NCI-H2227 treated with DMSO at 0.1 percent for 48 hours (cell line): ENCODE data around the gene RASSF3.
"Not testable (repeated sequence)": the region's sequence is repeated elsewhere in the genome, so short reads cannot be mapped to it uniquely, and the experiment has no call there.

Experiments
- DNase-seq: peaks from one replicate; lab custom pipeline; 2025; lab: John Stamatoyannopoulos, UW

Gene RASSF3, protein sequence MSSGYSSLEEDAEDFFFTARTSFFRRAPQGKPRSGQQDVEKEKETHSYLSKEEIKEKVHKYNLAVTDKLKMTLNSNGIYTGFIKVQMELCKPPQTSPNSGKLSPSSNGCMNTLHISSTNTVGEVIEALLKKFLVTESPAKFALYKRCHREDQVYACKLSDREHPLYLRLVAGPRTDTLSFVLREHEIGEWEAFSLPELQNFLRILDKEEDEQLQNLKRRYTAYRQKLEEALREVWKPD

DNA sequence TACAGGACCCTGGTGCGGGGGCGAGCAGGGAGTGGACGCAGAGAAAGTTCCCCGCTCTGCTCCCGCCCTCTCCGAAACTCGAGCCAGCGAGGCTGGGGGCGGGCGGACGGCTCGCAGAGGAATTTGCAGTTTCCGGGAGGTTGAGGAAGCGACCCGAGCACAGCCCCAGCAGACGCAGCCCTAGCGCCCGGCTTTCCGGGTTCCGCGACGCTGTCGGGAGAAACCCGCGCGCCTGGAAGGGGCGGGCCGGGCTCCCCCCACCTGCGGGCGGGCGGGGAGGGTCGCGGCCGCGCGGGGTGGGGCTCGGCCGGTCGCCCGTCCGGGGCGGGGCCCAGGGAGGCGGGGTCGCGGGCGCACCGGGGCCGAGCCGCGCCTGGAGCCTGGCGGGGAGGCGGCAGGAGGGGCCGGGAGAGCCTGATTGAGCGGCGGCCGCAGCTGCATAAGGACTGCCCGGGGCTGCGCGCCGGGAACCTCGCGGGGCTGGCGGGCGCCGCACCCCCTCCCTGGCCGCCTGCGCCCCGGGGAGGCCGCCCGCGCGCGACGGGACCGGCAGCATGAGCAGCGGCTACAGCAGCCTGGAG is at the start of gene RASSF3:
TSS of gene RASSF3 (plus strand) at position 417 of the 581 bp plus-strand sequence. CDS start at position 555, 138 bp downstream.
- peak; percentile 46 for DNase-seq

DNA sequence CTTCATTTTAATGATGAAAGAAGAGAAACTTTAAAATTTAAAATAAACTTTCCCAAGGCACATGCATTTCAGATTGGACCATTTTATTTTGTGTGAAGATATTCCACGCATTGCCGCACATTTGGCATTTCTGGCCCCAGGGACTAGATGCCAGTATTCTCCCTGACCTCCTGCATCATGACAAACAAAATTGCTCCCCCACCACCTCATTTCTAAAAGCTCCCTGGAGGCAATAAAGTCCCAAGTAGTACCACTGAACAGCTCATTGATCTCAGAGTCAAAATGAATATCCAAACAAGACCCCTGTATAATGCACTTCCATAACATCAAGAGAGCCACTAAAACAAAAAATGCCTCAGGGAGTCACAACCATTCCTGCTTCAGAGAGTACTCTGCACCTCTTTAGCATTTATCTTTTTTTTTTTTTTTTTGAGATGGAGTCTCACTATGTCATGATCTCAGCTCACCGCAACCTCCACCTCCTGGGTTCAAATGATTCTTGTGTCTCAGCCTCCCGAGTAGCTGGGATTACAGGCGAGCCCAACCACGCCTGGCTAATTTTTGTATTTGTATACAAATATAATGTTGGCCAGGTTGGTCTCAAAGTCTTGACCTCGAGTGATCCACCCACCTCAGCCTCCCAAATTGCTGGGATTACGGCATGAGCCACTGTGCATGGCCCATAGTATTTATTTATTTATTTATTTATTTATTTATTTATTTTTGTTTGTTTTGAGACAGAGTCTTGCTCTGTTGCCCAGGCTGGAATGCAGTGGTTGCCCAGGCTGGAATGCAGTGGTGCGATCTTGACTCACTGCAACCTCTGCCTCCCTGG is 48.8 kb upstream of the RASSF3 start:
- no peak for DNase-seq

DNA sequence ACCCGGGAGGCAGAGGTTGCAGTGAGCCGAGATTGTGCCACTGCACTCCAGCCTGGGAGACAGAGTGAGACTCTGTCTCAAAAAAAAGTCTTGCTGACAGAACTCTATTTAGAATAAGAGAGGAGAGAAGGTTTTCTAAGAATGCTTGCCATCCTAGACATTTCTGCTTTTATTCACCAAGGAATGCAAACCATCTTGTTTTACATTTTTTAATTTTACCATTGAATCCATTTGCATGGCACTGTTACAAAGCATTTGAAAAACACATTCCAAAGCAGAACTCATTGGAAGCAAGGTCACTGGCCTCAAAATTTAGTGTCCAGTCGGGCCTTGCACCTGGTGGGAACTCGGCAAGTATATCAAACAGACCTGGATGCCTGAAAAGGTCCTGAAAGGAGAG is 44.2 kb upstream of the RASSF3 start:
- DNase-seq, result no peak

- no peak for DNase-seq
Measured at GRCh38 chr12:64566831-64567517, 43.3 kb upstream of the RASSF3 start.

GRCh38 chr12:64567570-64567969 is 42.7 kb upstream of the RASSF3 start:
- DNase-seq, result no peak

- DNase-seq, result no peak
Measured at GRCh38 chr12:64568298-64568697, 42.0 kb upstream of the RASSF3 start.

GRCh38 chr12:64569923-64570691 is 40.2 kb upstream of the RASSF3 start:
- no peak for DNase-seq

GRCh38 chr12:64571411-64571810 is 38.9 kb upstream of the RASSF3 start:
- no peak for DNase-seq

DNA sequence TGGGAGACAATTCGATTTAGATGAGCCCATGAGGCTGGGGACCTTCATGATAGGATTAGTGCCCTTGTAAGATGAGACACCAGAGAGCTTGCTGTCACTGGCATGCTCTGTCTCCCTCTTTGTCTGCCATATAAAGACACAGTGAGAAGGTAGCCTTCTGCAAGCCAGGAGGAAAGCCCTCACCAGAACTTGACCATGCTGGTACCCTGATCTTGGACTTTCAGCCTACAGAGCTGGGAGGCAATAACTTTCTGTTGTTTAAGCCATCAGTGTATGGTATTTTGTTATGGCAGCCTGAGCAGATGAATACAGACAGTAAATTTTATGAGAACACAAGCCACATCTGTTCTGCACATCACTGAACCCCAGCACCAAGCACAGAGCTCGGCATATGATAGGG is 38.1 kb upstream of the RASSF3 start:
- DNase-seq, result no peak

GRCh38 chr12:64574837-64575236 is 35.5 kb upstream of the RASSF3 start:
- no peak for DNase-seq

GRCh38 chr12:64577046-64577445 is 33.2 kb upstream of the RASSF3 start:
- DNase-seq, result no peak

- DNase-seq, result no peak
Measured at GRCh38 chr12:64578566-64578965, 31.7 kb upstream of the RASSF3 start.

DNA sequence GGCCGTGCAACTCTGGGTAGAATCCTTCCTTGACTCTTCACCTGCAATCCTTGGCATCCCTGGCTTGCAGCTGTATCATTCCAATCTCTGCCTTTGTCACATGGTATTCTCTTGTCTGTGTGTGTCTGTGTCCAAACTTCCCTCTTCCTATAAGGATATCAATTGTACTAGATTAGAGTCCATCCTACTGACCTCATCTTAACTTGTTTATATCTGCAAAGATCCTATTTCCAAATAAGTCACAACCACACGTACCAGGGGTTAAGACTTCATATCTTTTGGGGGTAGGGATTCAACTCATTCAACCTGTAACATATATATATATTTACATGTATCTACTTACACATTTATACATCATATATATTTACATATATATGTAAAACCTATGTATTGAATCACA is 29.6 kb upstream of the RASSF3 start:
- DNase-seq, result no peak

DNA sequence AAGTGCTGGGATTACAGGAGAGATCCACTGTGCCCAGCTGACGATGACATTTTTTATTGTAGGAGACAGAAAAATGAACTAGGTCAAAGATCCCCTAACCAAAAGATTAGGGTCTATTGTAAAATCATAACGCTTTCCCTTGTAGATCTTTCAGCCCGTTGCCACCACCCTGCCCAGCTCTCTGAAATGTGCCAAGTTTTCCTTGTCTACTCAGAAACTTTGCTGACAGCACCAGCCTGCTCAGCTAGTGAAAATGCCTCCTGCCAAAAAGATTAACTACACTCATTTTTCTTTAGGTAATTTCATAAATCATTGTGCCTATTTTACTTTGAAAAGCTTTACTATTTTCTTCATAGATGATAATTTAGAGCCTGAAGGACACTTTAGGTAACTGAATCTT is 28.2 kb upstream of the RASSF3 start:
- DNase-seq, result no peak

GRCh38 chr12:64582862-64583261 is 27.4 kb upstream of the RASSF3 start:
- DNase-seq, result no peak

- DNase-seq, result not testable (repeated sequence)
Measured at GRCh38 chr12:64583395-64583770, 26.9 kb upstream of the RASSF3 start.

DNA sequence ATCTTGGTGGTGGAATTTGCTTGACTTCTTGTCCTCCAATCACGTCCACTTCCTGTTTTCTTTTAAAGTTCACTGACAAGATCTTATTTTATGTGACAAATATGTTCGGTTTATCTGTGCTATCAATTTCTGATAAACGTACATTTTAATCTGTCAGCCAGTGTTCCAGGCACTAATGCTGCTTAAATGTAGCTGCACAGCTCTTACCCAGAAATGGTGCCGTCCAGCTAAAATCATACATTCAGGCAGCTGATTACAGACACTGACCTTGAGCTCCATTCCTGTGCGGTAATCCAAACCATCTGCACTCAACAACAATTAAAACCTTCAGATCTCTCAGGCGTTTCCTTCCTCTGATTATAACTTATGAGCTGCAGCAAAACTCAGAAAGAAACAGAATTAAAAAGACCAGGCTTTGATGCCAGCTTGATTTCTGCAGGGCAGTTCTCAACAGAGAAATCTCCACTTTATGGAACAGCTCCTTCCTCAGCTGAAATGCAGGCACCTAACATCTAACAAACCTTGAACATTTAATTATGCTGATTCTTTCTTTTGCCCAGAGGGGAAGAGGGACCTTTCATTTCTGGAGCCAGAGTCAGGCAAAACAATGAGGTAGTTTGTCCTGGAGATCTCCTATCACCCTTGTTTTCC is 26.4 kb upstream of the RASSF3 start:
- no peak for DNase-seq

- DNase-seq, result no peak
Measured at GRCh38 chr12:64585104-64585503, 25.2 kb upstream of the RASSF3 start.

DNA sequence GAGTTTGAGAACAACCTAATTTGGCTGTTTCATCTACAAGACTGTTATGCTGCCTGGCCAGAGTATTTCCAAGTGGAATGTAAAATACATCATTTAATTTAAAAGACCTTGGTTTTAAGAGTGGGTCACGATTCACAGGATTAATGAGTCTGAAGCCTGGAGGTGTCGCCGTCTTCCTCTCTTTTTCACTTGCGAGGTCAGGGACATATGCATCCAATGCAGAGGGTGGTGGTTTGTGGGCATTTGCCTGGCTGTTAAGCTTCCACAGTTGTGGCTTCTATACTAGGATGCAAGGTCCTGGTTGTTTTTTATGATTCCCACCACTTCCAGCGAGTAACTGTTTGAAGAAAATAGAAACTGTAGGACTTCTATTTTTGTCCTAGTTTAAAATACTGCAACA is 22.8 kb upstream of the RASSF3 start:
- DNase-seq, result no peak

DNA sequence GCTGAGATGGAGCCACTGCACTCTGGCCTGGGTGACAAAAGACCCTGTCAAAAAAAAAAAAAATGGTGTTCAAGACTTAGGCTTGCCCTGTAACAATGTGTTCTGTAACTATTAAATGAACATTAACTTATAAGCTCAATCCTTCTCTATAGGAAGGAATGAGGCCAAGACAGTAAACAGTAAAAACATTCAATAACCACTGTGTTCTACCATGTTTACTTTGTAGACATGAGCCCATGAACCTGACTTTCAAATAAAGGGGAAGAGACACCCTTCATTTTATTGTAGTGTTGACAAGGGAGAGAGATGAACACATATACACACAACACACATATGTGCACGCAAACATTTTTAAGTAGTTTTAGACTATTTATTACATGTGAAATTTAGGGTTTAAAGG is 20.1 kb upstream of the RASSF3 start:
- no peak for DNase-seq
